Keratinocyte (primary cell): Measurements from ENCODE around the gene EVX2.
A peak's percentile ranks its signal among the peaks of the same experiment; 100 is the strongest.

ENCODE experiments used
- CTCF ChIP-seq, 3 experiments: IDR thresholded peaks in 1 of 3; conservative IDR thresholded peaks in 1 of 3; optimal IDR thresholded peaks in 1 of 3; 2 replicates in 2 of 3; 3 replicates in 1 of 3; pipeline versions ENCODE3 to v1.5.1; 2011; ENCODE audit warnings: low read length in 3 of 3, mild to moderate bottlenecking in 3 of 3, moderate library complexity in 2 of 3, control low read depth in 1 of 3, inconsistent platforms in 1 of 3; ENCODE audit not compliant: insufficient read depth in 2 of 3; ENCODE audit errors: extremely low read depth in 1 of 3
- EZH2 ChIP-seq: IDR thresholded peaks from one replicate; pipeline ENCODE4 v1.6.1; 2012; ENCODE audit warnings: inconsistent platforms, mild to moderate bottlenecking, low read length, moderate library complexity

- TF ChIP-seq CTCF (optimal IDR thresholded peaks at IDR 0.05 in 1 of 3, IDR thresholded peaks at IDR 0.05 in 1 of 3, conservative IDR thresholded peaks at IDR 0.05 in 1 of 3; ENCODE audit: extremely low read depth in 1 of 3, insufficient read depth in 2 of 3, low read length in 3 of 3) (no peak), EZH2 (peak; percentile 2)
These were observed 26.9 kb upstream of the EVX2 start for GRCh38 chr2:176110415-176111308.
